Loucy (cell line): ENCODE data around the gene SLC35G2.

Source experiments
- H2AFZ ChIP-seq: fragments of 200-600 bp; sonication (generic); 2 replicates; pipeline ENCODE4 v1.6.0; 2016; ENCODE audit warnings: antibody characterized with exemption, mild to moderate bottlenecking, low read length, moderate library complexity
- H3F3A ChIP-seq: fragments of 200-600 bp; 2 replicates; pipeline ENCODE4 v1.6.0; 2016; ENCODE audit warnings: antibody characterized with exemption, low read depth, mild to moderate bottlenecking
- H3K27me3 ChIP-seq: fragments of 200-600 bp; sonication (generic); 2 replicates; pipeline ENCODE4 v1.6.1; 2014; ENCODE audit warnings: low read length, mild to moderate bottlenecking; ENCODE audit not compliant: insufficient read depth, poor library complexity, severe bottlenecking
- H3K36me3 ChIP-seq: fragments of 200-600 bp; sonication (generic); 2 replicates; pipeline ENCODE4 v1.6.1; 2016; ENCODE audit warnings: low read length; ENCODE audit not compliant: insufficient read depth
- H3K4me1 ChIP-seq: fragments of 200-600 bp; sonication (generic); 2 replicates; pipeline ENCODE4 v1.5.1; 2014; ENCODE audit warnings: low read length, mild to moderate bottlenecking; ENCODE audit not compliant: insufficient read depth, poor library complexity, severe bottlenecking
- H3K4me2 ChIP-seq: fragments of 200-600 bp; sonication (generic); 2 replicates; pipeline ENCODE4 v1.6.0; 2014; ENCODE audit warnings: antibody characterized with exemption, low read length, low read depth, mild to moderate bottlenecking; ENCODE audit not compliant: poor library complexity, severe bottlenecking
- H3K4me3 ChIP-seq: fragments of 200-600 bp; sonication (generic); 2 replicates; pipeline ENCODE4 v1.5.1; 2014; ENCODE audit warnings: low read length, mild to moderate bottlenecking, mixed read lengths; ENCODE audit not compliant: poor library complexity, severe bottlenecking
- H3K79me2 ChIP-seq: fragments of 200-600 bp; sonication (generic); 2 replicates; pipeline ENCODE4 v1.6.1; 2014; ENCODE audit warnings: low read length; ENCODE audit not compliant: insufficient read depth
- H3K9ac ChIP-seq: fragments of 200-600 bp; sonication (generic); 2 replicates; pipeline ENCODE4 v1.6.0; 2014; ENCODE audit warnings: mild to moderate bottlenecking, low read depth, low read length, moderate library complexity; ENCODE audit not compliant: poor library complexity, severe bottlenecking
- H3K9me2 ChIP-seq: fragments of 200-600 bp; sonication (generic); replicated peaks from 2 replicates; pipeline ENCODE4 v1.6.1; 2016; ENCODE audit warnings: low read depth, low read length, mixed read lengths
- H3K9me3 ChIP-seq: fragments of 200-600 bp; sonication (generic); 2 replicates; pipeline ENCODE4 v1.6.1; 2014; ENCODE audit warnings: mild to moderate bottlenecking, antibody characterized with exemption, low read length, low read depth; ENCODE audit not compliant: insufficient read depth
- H4K20me1 ChIP-seq: fragments of 200-600 bp; sonication (generic); 2 replicates; pipeline ENCODE4 v1.6.0; 2014; ENCODE audit warnings: antibody characterized with exemption, low read length, mild to moderate bottlenecking; ENCODE audit not compliant: insufficient read depth, poor library complexity, severe bottlenecking
- EZH2phosphoT487 ChIP-seq: fragments of 200-600 bp; IDR thresholded peaks from 2 replicates; pipeline ENCODE4 v1.6.1; 2018; ENCODE audit warnings: antibody characterized with exemption, mild to moderate bottlenecking, moderate library complexity, borderline replicate concordance
- TF ChIP-seq, protein P1 (sequence below): fragments of 200-600 bp; sonication (generic); conservative IDR thresholded peaks from 2 replicates; pipeline ENCODE4 v1.5.1; 2014; ENCODE audit warnings: mild to moderate bottlenecking, antibody characterized with exemption, low read length

Gene SLC35G2

DNA sequence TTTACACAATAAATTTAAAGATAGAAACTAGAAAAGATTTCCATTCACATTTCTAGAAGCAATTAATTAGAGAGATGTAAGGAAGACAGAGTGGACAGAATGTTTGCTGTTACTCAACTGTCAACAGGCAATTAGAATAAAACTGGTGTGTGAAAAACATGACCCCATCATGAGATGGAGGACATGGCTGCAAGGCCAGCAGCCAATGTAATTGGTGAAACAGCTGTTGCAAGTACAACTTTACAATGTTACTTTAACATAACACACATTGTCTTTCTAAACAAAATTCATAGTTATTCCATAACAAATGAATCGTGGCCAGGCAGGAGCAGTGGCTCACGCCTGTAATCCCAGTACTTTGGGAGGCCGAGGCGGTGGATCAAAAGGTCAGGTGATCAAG is 38.2 kb upstream of the SLC35G2 start:
- H3K36me3 ChIP-seq, result no peaks in the 10 kb centered on the region
- no peak overlapping the region for H2AFZ ChIP-seq
- no peaks in the 10 kb centered on the region for H3F3A ChIP-seq
- H3K79me2 ChIP-seq, result no peaks in the 10 kb centered on the region
- H3K4me1 ChIP-seq, result peaks cover 7% of the 10 kb centered on the region
- H3K27me3 ChIP-seq, result no peaks in the 10 kb centered on the region
- TF ChIP-seq, protein P1, sequence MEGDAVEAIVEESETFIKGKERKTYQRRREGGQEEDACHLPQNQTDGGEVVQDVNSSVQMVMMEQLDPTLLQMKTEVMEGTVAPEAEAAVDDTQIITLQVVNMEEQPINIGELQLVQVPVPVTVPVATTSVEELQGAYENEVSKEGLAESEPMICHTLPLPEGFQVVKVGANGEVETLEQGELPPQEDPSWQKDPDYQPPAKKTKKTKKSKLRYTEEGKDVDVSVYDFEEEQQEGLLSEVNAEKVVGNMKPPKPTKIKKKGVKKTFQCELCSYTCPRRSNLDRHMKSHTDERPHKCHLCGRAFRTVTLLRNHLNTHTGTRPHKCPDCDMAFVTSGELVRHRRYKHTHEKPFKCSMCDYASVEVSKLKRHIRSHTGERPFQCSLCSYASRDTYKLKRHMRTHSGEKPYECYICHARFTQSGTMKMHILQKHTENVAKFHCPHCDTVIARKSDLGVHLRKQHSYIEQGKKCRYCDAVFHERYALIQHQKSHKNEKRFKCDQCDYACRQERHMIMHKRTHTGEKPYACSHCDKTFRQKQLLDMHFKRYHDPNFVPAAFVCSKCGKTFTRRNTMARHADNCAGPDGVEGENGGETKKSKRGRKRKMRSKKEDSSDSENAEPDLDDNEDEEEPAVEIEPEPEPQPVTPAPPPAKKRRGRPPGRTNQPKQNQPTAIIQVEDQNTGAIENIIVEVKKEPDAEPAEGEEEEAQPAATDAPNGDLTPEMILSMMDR, result no peak
- no peak for TF ChIP-seq EZH2phosphoT487
- H3K9me2 ChIP-seq, result no peaks in the 10 kb centered on the region
- no peaks in the 10 kb centered on the region for H4K20me1 ChIP-seq
- H3K4me3 ChIP-seq, result no peak overlapping the region
- no peak overlapping the region for H3K4me2 ChIP-seq
- H3K9ac ChIP-seq, result no peak overlapping the region
- H3K9me3 ChIP-seq, result no peaks in the 10 kb centered on the region

- no peak overlapping the region for H3K9ac ChIP-seq
- TF ChIP-seq, protein P1, result no peak
- no peak for TF ChIP-seq EZH2phosphoT487
Observed at GRCh38 chr3:136783708-136784191, 35.2 kb upstream of the SLC35G2 start.

GRCh38 chr3:136787349-136787748 is 31.6 kb upstream of the SLC35G2 start:
- Histone ChIP-seq H3K79me2 (no peaks in the 10 kb centered on the region), H3K27me3 (no peaks in the 10 kb centered on the region), H3K9ac (peak overlapping the region; percentile 21), H2AFZ (peak overlapping the region; percentile 1), H4K20me1 (no peaks in the 10 kb centered on the region), H3F3A (no peaks in the 10 kb centered on the region), H3K4me3 (peak overlapping the region; percentile 38), H3K4me1 (peaks cover 20% of the 10 kb centered on the region), H3K9me3 (no peaks in the 10 kb centered on the region), H3K36me3 (no peaks in the 10 kb centered on the region), H3K4me2 (peak overlapping the region; percentile 55), H3K9me2 (no peaks in the 10 kb centered on the region)
- TF ChIP-seq, protein P1, result no peak
- TF ChIP-seq EZH2phosphoT487, result no peak

More at GRCh38 chr3:136783708-136784191, 35.2 kb upstream of the SLC35G2 start:
- Histone ChIP-seq H3K4me3 (no peak overlapping the region), H3K4me1 (peaks cover 20% of the 10 kb centered on the region), H3K4me2 (no peak overlapping the region), H3K9me3 (no peaks in the 10 kb centered on the region), H2AFZ (no peak overlapping the region), H3K27me3 (no peaks in the 10 kb centered on the region), H3K79me2 (no peaks in the 10 kb centered on the region), H4K20me1 (no peaks in the 10 kb centered on the region), H3K36me3 (no peaks in the 10 kb centered on the region), H3K9me2 (no peaks in the 10 kb centered on the region), H3F3A (no peaks in the 10 kb centered on the region)
